K562 (cell line): ENCODE data around the gene CHIC2. TPM values are rescaled to one million over a fixed set of nuclear protein-coding genes. Genes with fewer than 3 reads are reported as not detected.

Source experiments
- ATAC-seq: fragments of 200-7000 bp; cut with Tn5 transposase; 3 replicates; pipeline ENCODE4 v1.9.1; 2020; ENCODE audit warnings: moderate library complexity
- BruUV-seq: library from RNA; stranded (reverse); fragments of 400-500 nt; replicated peaks from 2 replicates; lab custom pipeline; 2021; lab: Mats Ljungman, UMichigan
- CTCF ChIA-PET: fragments of 300-600 bp; formaldehyde crosslinking; extraction: SDS; loops from one replicate; lab custom pipeline; 2021; ENCODE audit warnings: low intra/inter-chr PET ratio; lab: Yijun Ruan, JAX
- POLR2A ChIA-PET: fragments of 300-600, 350-650 bp; sonication (Branson Sonifier 250); formaldehyde crosslinking; extraction: SDS; loops from one replicate; lab custom pipeline; 2021; ENCODE audit warnings: antibody characterized with exemption, inconsistent platforms; lab: Yijun Ruan, JAX
- DNase-seq, 4 experiments: peaks; one replicate each; pipeline versions ENCODE4 v3.0.0 to v3.0.0-alpha.2; 2011 to 2018; ENCODE audit warnings: low spot score in 3 of 4, mixed read lengths in 3 of 4; ENCODE audit errors: extremely low read depth in 1 of 4
- FAIRE-seq: peaks from 2 replicates; lab custom pipeline; 2011; peaks lifted over from hg19 to GRCh38; lab: Jason Lieb, UNC
- H2AFZ ChIP-seq: 2 replicates; pipeline ENCODE4 v1.6.0; 2011; ENCODE audit warnings: low read depth, low read length, control low read depth, inconsistent platforms
- H3K27ac ChIP-seq: fragments of 200-600 bp; 3 replicates; pipeline ENCODE4 v1.8.0; 2011; ENCODE audit warnings: low read depth, mild to moderate bottlenecking, control low read depth, inconsistent platforms, low read length, moderate library complexity, mixed read lengths; ENCODE audit errors: extremely low read depth
- H3K27me3 ChIP-seq, 2 experiments: fragments of 300-600 bp in 1 of 2; 2 replicates in 1 of 2; 3 replicates in 1 of 2; pipeline versions ENCODE4 v1.6.0 to v1.8.0; 2011; ENCODE audit warnings: inconsistent platforms in 2 of 2, low read length in 2 of 2, mild to moderate bottlenecking in 1 of 2, mixed read lengths in 1 of 2, moderate library complexity in 1 of 2; ENCODE audit not compliant: control insufficient read depth in 2 of 2, insufficient read depth in 2 of 2
- H3K36me3 ChIP-seq: fragments of 300-600 bp; 3 replicates; pipeline ENCODE4 v1.8.0; 2011; ENCODE audit warnings: mild to moderate bottlenecking, low read length, inconsistent platforms; ENCODE audit not compliant: control insufficient read depth, insufficient read depth
- H3K4me1 ChIP-seq, 2 experiments: fragments of 200-600 bp in 1 of 2; replicated peaks in 1 of 2; 2 replicates in 1 of 2; 3 replicates in 1 of 2; pipeline versions ENCODE4 v1.5.1 to v1.8.0; 2011; ENCODE audit warnings: inconsistent platforms in 2 of 2, low read length in 2 of 2, mild to moderate bottlenecking in 1 of 2, mixed read lengths in 1 of 2, moderate library complexity in 1 of 2; ENCODE audit not compliant: control insufficient read depth in 2 of 2, insufficient read depth in 2 of 2
- H3K4me2 ChIP-seq: 2 replicates; pipeline ENCODE4 v1.6.1; 2011; ENCODE audit warnings: low read length, control low read depth, inconsistent platforms, mixed read lengths; ENCODE audit not compliant: insufficient read depth
- H3K4me3 ChIP-seq: fragments of 200-600 bp; sonication (generic), shearing (Covaris generic); 2 replicates; pipeline ENCODE4 v1.5.1; 2016; ENCODE audit warnings: control low read depth, inconsistent platforms
- H3K79me2 ChIP-seq: fragments of 200-600 bp; 3 replicates; pipeline ENCODE4 v1.8.0; 2011; ENCODE audit warnings: low read length, inconsistent platforms; ENCODE audit not compliant: control insufficient read depth, insufficient read depth
- H3K9ac ChIP-seq, 2 experiments: 2 replicates each; pipeline versions ENCODE4 v1.6.0 to v1.6.1; 2011; ENCODE audit warnings: low read depth in 2 of 2, low read length in 2 of 2, control low read depth in 1 of 2, inconsistent platforms in 1 of 2, mild to moderate bottlenecking in 1 of 2, mixed read lengths in 1 of 2; ENCODE audit not compliant: insufficient read depth in 1 of 2
- H3K9me1 ChIP-seq: one replicate; pipeline ENCODE4 v1.6.0; 2011; ENCODE audit warnings: inconsistent platforms, mild to moderate bottlenecking, low read length, moderate library complexity; ENCODE audit not compliant: control insufficient read depth, insufficient read depth
- H3K9me3 ChIP-seq: replicated peaks from 2 replicates; pipeline ENCODE4 v1.5.1; 2011; ENCODE audit warnings: low read depth, low read length, inconsistent platforms; ENCODE audit not compliant: control insufficient read depth, insufficient read depth
- H4K20me1 ChIP-seq: replicated peaks from 2 replicates; pipeline ENCODE4 v1.6.1; 2011; ENCODE audit warnings: low read length, inconsistent platforms, mixed read lengths; ENCODE audit not compliant: control insufficient read depth, insufficient read depth
- ATF6 ChIP-seq: sonication (generic); formaldehyde crosslinking; IDR thresholded peaks from 2 replicates; pipeline ENCODE4 v1.4.0; 2020; ENCODE audit warnings: mild to moderate bottlenecking, missing genetic modification reagents
- DEAF1 ChIP-seq: fragments of 450-650 bp; formaldehyde crosslinking; IDR thresholded peaks from 2 replicates; pipeline ENCODE4 v1.4.0; 2020; ENCODE audit warnings: mild to moderate bottlenecking, moderate library complexity
- ELK3 ChIP-seq: fragments of 450-650 bp; formaldehyde crosslinking; IDR thresholded peaks from 2 replicates; pipeline ENCODE4 v1.4.0; 2020; ENCODE audit warnings: mild to moderate bottlenecking
- FOXM1 ChIP-seq, 2 experiments: fragments of 450-650 bp in 1 of 2; sonication (generic) in 1 of 2; formaldehyde crosslinking in 1 of 2; IDR thresholded peaks; 2 replicates each; pipeline versions ENCODE4 v1.6.1 to v1.9.0; 2017 to 2022; ENCODE audit warnings: low read depth in 2 of 2, mild to moderate bottlenecking in 2 of 2, missing genetic modification reagents in 1 of 2, moderate library complexity in 1 of 2
- MCM5 ChIP-seq: fragments of 450-650 bp; IDR thresholded peaks from 2 replicates; pipeline ENCODE4 v1.6.1; 2016; ENCODE audit warnings: low read depth
- NCOA1 ChIP-seq: fragments of 450-650 bp; IDR thresholded peaks from 2 replicates; pipeline ENCODE4 v1.6.1; 2016; ENCODE audit warnings: low read depth
- SMAD3 ChIP-seq: fragments of 450-650 bp; formaldehyde crosslinking; conservative IDR thresholded peaks from 2 replicates; pipeline ENCODE4 v1.4.0; 2020; ENCODE audit warnings: mild to moderate bottlenecking
- ZNF449 ChIP-seq: fragments of 250-450 bp; sonication (Bioruptor Pico); IDR thresholded peaks from 2 replicates; pipeline ENCODE4 v1.8.0; 2022; ENCODE audit warnings: moderate library complexity, mild to moderate bottlenecking, inconsistent platforms
- ZNF644 ChIP-seq: fragments of 200-800 bp; sonication (Bioruptor generic); IDR thresholded peaks from 2 replicates; pipeline ENCODE4 v1.6.1; 2016; ENCODE audit warnings: low read depth, missing genetic modification characterization, missing compliant biosample characterization
- ZNF655 ChIP-seq: fragments of 250-450 bp; sonication (Bioruptor Pico); IDR thresholded peaks from 2 replicates; pipeline ENCODE4 v1.5.0; 2021
- ZNF699 ChIP-seq: fragments of 250-450 bp; sonication (Bioruptor Pico); IDR thresholded peaks from 2 replicates; pipeline ENCODE4 v1.8.0; 2021; ENCODE audit warnings: mild to moderate bottlenecking, moderate library complexity; ENCODE audit not compliant: insufficient replicate concordance
- ZNF778 ChIP-seq: fragments of 450-650 bp; formaldehyde crosslinking; IDR thresholded peaks from 2 replicates; pipeline ENCODE4 v1.4.0; 2020; ENCODE audit warnings: mild to moderate bottlenecking, moderate library complexity
- WGBS: fragments of 100-300 bp; shearing (Covaris generic); methylation state at CpG from one replicate; pipeline ENCODE4 v1.1.6; 2016; ENCODE audit warnings: low coverage, mixed read lengths; ENCODE audit not compliant: insufficient coverage; ENCODE audit errors: missing lambda C conversion rate; 5-methylcytosine and 5-hydroxymethylcytosine counted together
- in situ Hi-C: fragments of 300-500 bp; cut with MboI; formaldehyde crosslinking; loops from 4 replicates; pipeline ENCODE4 v1.15.0; 2018; ENCODE audit warnings: inconsistent platforms, mixed read lengths
- intact Hi-C: fragments of 100-400 bp; cut with micrococcal nuclease; formaldehyde crosslinking; loops from 2 replicates; pipeline ENCODE4 v1.14.2; 2022
- polyA plus RNA-seq, 8 experiments: library from polyadenylated mRNA; depleted of rRNA in 4 of 8; stranded (reverse) in 5 of 8; unstranded in 3 of 8; fragments of >200 nt; fragmentation: Nextera tagmentation in 2 of 8; fragmentation: Illumina TruSeq in 1 of 8; extraction: Ambion mirVana in 2 of 8; extraction: Trizol in 1 of 8; gene quantifications; 2 replicates each; pipeline versions ENCODE4 v1.2.1 to v1.2.3, GENCODE V29; 2011 to 2014; ENCODE audit warnings: inconsistent platforms in 1 of 8, missing spikeins in 1 of 8
- total RNA-seq, 7 experiments: library from RNA; depleted of rRNA in 6 of 7; stranded (reverse); fragments of >200 nt in 6 of 7; fragmentation: Illumina TruSeq in 2 of 7; extraction: Trizol in 2 of 7; gene quantifications; 2 replicates each; pipeline versions ENCODE4 v1.2.1 to v1.2.3, GENCODE V29; 2011 to 2021; ENCODE audit warnings: low replicate concordance in 1 of 7

The CHIC2 gene
- total and polyA plus RNA-seq, 9 of the 15 experiments (the other 6 are each of a cell fraction or from before 2014, with no cell fraction given) = 0.89 to 25.1 (median 12.1) TPM

- BruUV-seq = no TSS peak
- TF ChIP-seq ZNF778 (CRISPR knock-in tag) = no peak
- TF ChIP-seq ZNF699 = no peak
- no peak for TF ChIP-seq ELK3 (CRISPR knock-in tag)
- no peak for TF ChIP-seq DEAF1 (CRISPR knock-in tag)
- TF ChIP-seq ZNF655 (CRISPR knock-in tag) = no peak
- no peak for TF ChIP-seq ATF6 (CRISPR knock-in tag)
- no peak for TF ChIP-seq NCOA1
- no peak for TF ChIP-seq MCM5
- TF ChIP-seq SMAD3 = no peak
- TF ChIP-seq ZNF449 (CRISPR knock-in tag) = no peak
- no peak for TF ChIP-seq ZNF644
- no peak for TF ChIP-seq FOXM1 (IDR thresholded peaks at IDR 0.05; ENCODE audit: low read depth)
- no peak for TF ChIP-seq FOXM1 (CRISPR knock-in tag; IDR thresholded peaks at IDR 0.05; ENCODE audit: low read depth)
- H3K27ac ChIP-seq = no peak overlapping the region
- H3K9me3 ChIP-seq = no peaks in the 10 kb centered on the region
- intact Hi-C loops = no loop called here
- FAIRE-seq (no peak), ATAC-seq (no peak), DNase-seq (no peak)
- 65% methylated on average over 3 of the region's 3 CpGs for WGBS
- H2AFZ ChIP-seq = no peak overlapping the region
- H3K27me3 ChIP-seq = no peaks in the 10 kb centered on the region; a peak in 2 of 5 replicates
- H4K20me1 ChIP-seq = no peaks in the 10 kb centered on the region
- in situ Hi-C loops = no loop called here
- H3K9ac ChIP-seq = no peak overlapping the region
- ChIA-PET CTCF (no interaction called here), POLR2A (no interaction called here)
- no peaks in the 10 kb centered on the region for H3K36me3 ChIP-seq
- H3K9me1 ChIP-seq = no peaks in the 10 kb centered on the region
- no peak overlapping the region for H3K4me2 ChIP-seq
- no peak overlapping the region for H3K4me3 ChIP-seq
- H3K4me1 ChIP-seq = no peaks in the 10 kb centered on the region
- H3K79me2 ChIP-seq = no peaks in the 10 kb centered on the region
Observed at GRCh38 chr4:53992785-53993184, 71.6 kb downstream of the CHIC2 start.
